ENCODE data around the gene GPR150. TPM values are rescaled to one million over a fixed set of nuclear protein-coding genes. Genes with fewer than 3 reads are reported as not detected.

Gene GPR150
- total RNA-seq, 1 donor from 2014 or later, result under 0.01 TPM

DNA sequence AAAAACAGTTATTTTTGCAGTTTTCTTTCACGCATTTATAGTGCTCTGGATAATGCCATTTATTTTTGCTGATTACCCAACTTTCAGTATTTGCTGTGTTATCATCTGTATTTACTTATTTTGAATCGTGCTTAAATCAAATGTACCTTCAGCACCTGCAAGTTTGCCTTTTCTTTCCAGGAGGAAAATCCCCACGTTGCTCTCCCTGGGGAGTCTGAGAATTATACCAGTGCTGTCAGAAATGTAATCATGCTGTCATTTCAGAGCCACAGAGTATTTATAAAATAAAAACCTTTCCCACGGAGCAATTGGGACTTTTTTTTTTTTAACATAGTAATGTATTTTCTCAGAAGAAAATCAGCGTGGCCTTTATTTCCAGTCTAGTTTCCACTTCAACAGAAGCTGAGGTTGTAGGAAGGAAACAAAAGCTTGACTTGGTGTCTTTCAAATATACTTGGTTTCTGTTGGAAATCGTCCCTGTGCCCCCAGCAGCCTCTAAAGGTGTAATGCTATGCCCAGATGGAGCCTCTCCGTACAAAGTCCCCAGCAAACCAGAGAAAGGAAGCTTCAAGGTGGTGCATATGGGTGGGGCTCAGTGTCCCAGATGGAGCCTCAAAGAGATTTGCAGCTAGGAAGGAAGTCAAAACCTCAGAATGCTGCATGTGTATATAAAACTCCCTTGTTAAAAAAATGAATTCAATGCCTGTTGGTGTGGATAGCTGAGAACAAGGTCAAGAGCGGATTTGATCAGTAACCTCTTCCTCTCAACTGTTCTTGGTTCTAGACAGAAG lies 2.1 kb downstream of the GPR150 start:
- Histone ChIP-seq H3K36me3 (ENCODE audit: control insufficient read depth in 3 of 3, insufficient read depth in 3 of 3, low read length in 3 of 3) (no peaks in the 10 kb centered on the region), H3K4me1 (ENCODE audit: control insufficient read depth in 3 of 3, insufficient read depth in 3 of 3, low read length in 3 of 3) (peaks cover 9 to 14% (median 12%) of the 10 kb centered on the region in 3 donors), H3K27ac (ENCODE audit: low read depth, low read length) (no peak overlapping the region), H3K27me3 (ENCODE audit: control insufficient read depth in 3 of 3, insufficient read depth in 3 of 3, low read length in 3 of 3) (peaks cover 0 to 7% (median 2%) of the 10 kb centered on the region in 3 donors), H3K9me3 (ENCODE audit: control insufficient read depth in 3 of 3, low read length in 3 of 3) (no peaks in the 10 kb centered on the region), H3K4me3 (ENCODE audit: low read length in 3 of 3) (no peak overlapping the region), H3K9ac (ENCODE audit: low read depth in 1 of 3, low read length in 3 of 3) (no peak overlapping the region)

GRCh38 chr5:95623706-95624105 lies 3.8 kb downstream of the GPR150 start:
- Histone ChIP-seq H3K27me3 (ENCODE audit: control insufficient read depth in 3 of 3, insufficient read depth in 3 of 3, low read length in 3 of 3) (peaks cover 0 to 7% (median 2%) of the 10 kb centered on the region in 3 donors), H3K4me1 (ENCODE audit: control insufficient read depth in 3 of 3, insufficient read depth in 3 of 3, low read length in 3 of 3) (peaks cover 9 to 14% (median 12%) of the 10 kb centered on the region in 3 donors), H3K27ac (ENCODE audit: low read depth, low read length) (no peak overlapping the region), H3K4me3 (ENCODE audit: low read length in 3 of 3) (no peak overlapping the region), H3K36me3 (ENCODE audit: control insufficient read depth in 3 of 3, insufficient read depth in 3 of 3, low read length in 3 of 3) (no peaks in the 10 kb centered on the region), H3K9ac (ENCODE audit: low read depth in 1 of 3, low read length in 3 of 3) (no peak overlapping the region), H3K9me3 (ENCODE audit: control insufficient read depth in 3 of 3, low read length in 3 of 3) (no peaks in the 10 kb centered on the region)

DNA sequence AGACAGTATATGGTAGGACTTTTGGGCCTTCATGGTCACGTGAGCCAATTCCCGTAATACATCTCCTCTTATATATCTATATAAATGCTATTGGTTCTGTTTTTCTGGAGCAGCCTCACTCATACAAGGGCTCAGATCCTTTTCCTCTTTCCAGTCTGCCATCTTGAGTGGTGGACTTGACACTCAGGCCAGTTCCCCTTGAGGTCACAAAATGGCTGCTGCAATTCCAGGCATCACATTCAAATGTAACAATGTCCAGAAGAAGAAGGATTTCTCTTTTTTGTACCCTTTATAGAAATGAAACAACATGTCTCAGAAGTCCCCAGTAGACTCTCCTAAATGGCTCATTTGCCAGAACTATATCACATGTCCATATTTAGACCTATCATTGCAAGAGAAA lies 4.5 kb downstream of the GPR150 start:
- Histone ChIP-seq H3K27me3 (ENCODE audit: control insufficient read depth in 3 of 3, insufficient read depth in 3 of 3, low read length in 3 of 3) (peaks cover 0 to 7% (median 2%) of the 10 kb centered on the region in 3 donors), H3K4me1 (ENCODE audit: control insufficient read depth in 3 of 3, insufficient read depth in 3 of 3, low read length in 3 of 3) (peaks cover 9 to 14% (median 12%) of the 10 kb centered on the region in 3 donors), H3K4me3 (ENCODE audit: low read length in 3 of 3) (no peak overlapping the region), H3K27ac (ENCODE audit: low read depth, low read length) (no peak overlapping the region), H3K9me3 (ENCODE audit: control insufficient read depth in 3 of 3, low read length in 3 of 3) (no peaks in the 10 kb centered on the region), H3K9ac (ENCODE audit: low read depth in 1 of 3, low read length in 3 of 3) (no peak overlapping the region), H3K36me3 (ENCODE audit: control insufficient read depth in 3 of 3, insufficient read depth in 3 of 3, low read length in 3 of 3) (no peaks in the 10 kb centered on the region)

- Histone ChIP-seq H3K27me3 (ENCODE audit: control insufficient read depth in 3 of 3, insufficient read depth in 3 of 3, low read length in 3 of 3) (no peaks in the 10 kb centered on the region), H3K4me1 (ENCODE audit: control insufficient read depth in 3 of 3, insufficient read depth in 3 of 3, low read length in 3 of 3) (no peaks in the 10 kb centered on the region), H3K9ac (ENCODE audit: low read depth in 1 of 3, low read length in 3 of 3) (no peak overlapping the region), H3K9me3 (ENCODE audit: control insufficient read depth in 3 of 3, low read length in 3 of 3) (no peaks in the 10 kb centered on the region), H3K27ac (ENCODE audit: low read depth, low read length) (no peak overlapping the region), H3K36me3 (ENCODE audit: control insufficient read depth in 3 of 3, insufficient read depth in 3 of 3, low read length in 3 of 3) (no peaks in the 10 kb centered on the region), H3K4me3 (ENCODE audit: low read length in 3 of 3) (no peak overlapping the region)
Observed at GRCh38 chr5:95626701-95627100, 6.8 kb downstream of the GPR150 start.

- Histone ChIP-seq H3K27ac (ENCODE audit: low read depth, low read length) (no peak overlapping the region), H3K4me1 (ENCODE audit: control insufficient read depth in 3 of 3, insufficient read depth in 3 of 3, low read length in 3 of 3) (no peaks in the 10 kb centered on the region), H3K36me3 (ENCODE audit: control insufficient read depth in 3 of 3, insufficient read depth in 3 of 3, low read length in 3 of 3) (no peaks in the 10 kb centered on the region), H3K9me3 (ENCODE audit: control insufficient read depth in 3 of 3, low read length in 3 of 3) (no peaks in the 10 kb centered on the region), H3K9ac (ENCODE audit: low read depth in 1 of 3, low read length in 3 of 3) (no peak overlapping the region), H3K27me3 (ENCODE audit: control insufficient read depth in 3 of 3, insufficient read depth in 3 of 3, low read length in 3 of 3) (no peaks in the 10 kb centered on the region), H3K4me3 (ENCODE audit: low read length in 3 of 3) (no peak overlapping the region)
Observed at GRCh38 chr5:95627971-95628810, 8.3 kb downstream of the GPR150 start.

DNA sequence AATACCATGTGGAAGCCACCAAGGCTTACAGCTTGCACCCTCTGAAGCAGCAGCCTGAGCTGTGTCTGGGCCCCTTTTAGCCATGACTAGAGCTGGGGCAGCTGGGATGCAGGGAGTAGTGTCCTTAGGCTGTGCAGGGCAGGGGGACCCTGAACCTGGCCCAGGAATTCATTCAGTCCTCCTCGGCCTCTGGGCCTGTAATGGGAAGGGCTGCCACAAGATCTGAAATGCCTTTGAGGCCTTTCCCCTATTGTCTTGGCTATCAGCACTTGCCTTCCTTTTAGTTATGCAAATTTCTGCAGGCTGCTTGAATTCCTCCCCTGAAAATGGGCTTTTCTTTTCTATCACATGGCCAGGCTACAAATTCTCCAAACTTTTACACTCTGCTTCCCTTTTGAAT lies 9.0 kb downstream of the GPR150 start:
- Histone ChIP-seq H3K36me3 (ENCODE audit: control insufficient read depth in 3 of 3, insufficient read depth in 3 of 3, low read length in 3 of 3) (no peaks in the 10 kb centered on the region), H3K4me3 (ENCODE audit: low read length in 3 of 3) (no peak overlapping the region), H3K9ac (ENCODE audit: low read depth in 1 of 3, low read length in 3 of 3) (no peak overlapping the region), H3K27ac (ENCODE audit: low read depth, low read length) (no peak overlapping the region), H3K27me3 (ENCODE audit: control insufficient read depth in 3 of 3, insufficient read depth in 3 of 3, low read length in 3 of 3) (no peaks in the 10 kb centered on the region), H3K4me1 (ENCODE audit: control insufficient read depth in 3 of 3, insufficient read depth in 3 of 3, low read length in 3 of 3) (no peaks in the 10 kb centered on the region), H3K9me3 (ENCODE audit: control insufficient read depth in 3 of 3, low read length in 3 of 3) (no peaks in the 10 kb centered on the region)

GRCh38 chr5:95630394-95630917 lies 10.6 kb downstream of the GPR150 start:
- Histone ChIP-seq H3K27ac (ENCODE audit: low read depth, low read length) (no peak overlapping the region), H3K27me3 (ENCODE audit: control insufficient read depth in 3 of 3, insufficient read depth in 3 of 3, low read length in 3 of 3) (no peaks in the 10 kb centered on the region), H3K4me1 (ENCODE audit: control insufficient read depth in 3 of 3, insufficient read depth in 3 of 3, low read length in 3 of 3) (no peaks in the 10 kb centered on the region)

DNA sequence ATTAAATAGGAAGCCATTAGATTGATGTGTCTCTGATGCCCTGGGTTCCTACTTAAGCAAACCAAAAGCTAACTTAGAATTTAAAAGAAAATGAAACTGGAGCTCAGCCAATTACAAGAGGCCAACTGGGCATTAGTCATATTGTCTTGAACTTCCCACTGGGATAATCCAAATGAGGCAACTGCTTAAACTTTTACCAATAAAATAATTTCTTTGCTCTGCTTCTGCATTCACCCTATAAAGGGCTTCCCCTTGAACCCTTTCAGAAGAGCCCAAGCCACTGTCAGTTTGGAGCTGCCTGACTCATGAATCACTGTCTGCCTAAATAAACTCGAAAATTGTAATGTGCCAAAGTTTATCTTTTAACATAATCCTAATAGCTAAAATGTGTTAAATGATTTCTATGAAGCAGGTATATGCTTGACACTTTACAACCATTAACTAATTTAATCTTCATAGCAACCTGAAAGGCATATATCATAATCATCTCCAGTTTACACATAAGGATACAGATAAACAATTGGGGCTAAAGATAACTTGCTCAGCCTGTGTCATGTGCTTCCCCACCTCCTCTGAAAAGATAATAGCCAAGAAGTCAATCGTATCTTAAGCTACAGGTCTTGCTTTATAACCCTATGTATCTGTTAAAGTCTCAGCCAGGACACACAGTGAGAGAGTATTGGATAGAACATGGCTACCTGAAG lies 11.5 kb downstream of the GPR150 start:
- Histone ChIP-seq H3K9me3 (ENCODE audit: control insufficient read depth in 3 of 3, low read length in 3 of 3) (no peaks in the 10 kb centered on the region), H3K4me3 (ENCODE audit: low read length in 3 of 3) (no peak overlapping the region), H3K4me1 (ENCODE audit: control insufficient read depth in 3 of 3, insufficient read depth in 3 of 3, low read length in 3 of 3) (no peaks in the 10 kb centered on the region), H3K27ac (ENCODE audit: low read depth, low read length) (no peak overlapping the region), H3K27me3 (ENCODE audit: control insufficient read depth in 3 of 3, insufficient read depth in 3 of 3, low read length in 3 of 3) (no peaks in the 10 kb centered on the region), H3K9ac (ENCODE audit: low read depth in 1 of 3, low read length in 3 of 3) (no peak overlapping the region), H3K36me3 (ENCODE audit: control insufficient read depth in 3 of 3, insufficient read depth in 3 of 3, low read length in 3 of 3) (no peaks in the 10 kb centered on the region)

More at GRCh38 chr5:95630394-95630917, 10.6 kb downstream of the GPR150 start:
- Histone ChIP-seq H3K9ac (ENCODE audit: low read depth in 1 of 3, low read length in 3 of 3) (no peak overlapping the region), H3K9me3 (ENCODE audit: control insufficient read depth in 3 of 3, low read length in 3 of 3) (no peaks in the 10 kb centered on the region), H3K36me3 (ENCODE audit: control insufficient read depth in 3 of 3, insufficient read depth in 3 of 3, low read length in 3 of 3) (no peaks in the 10 kb centered on the region), H3K4me3 (ENCODE audit: low read length in 3 of 3) (no peak overlapping the region)

GRCh38 chr5:95631991-95632675 lies 12.2 kb downstream of the GPR150 start:
- no peaks in the 10 kb centered on the region for H3K9me3 ChIP-seq (ENCODE audit: control insufficient read depth in 3 of 3, low read length in 3 of 3)
- H3K9ac ChIP-seq (ENCODE audit: low read depth in 1 of 3, low read length in 3 of 3), result no peak overlapping the region
- no peaks in the 10 kb centered on the region for H3K27me3 ChIP-seq (ENCODE audit: control insufficient read depth in 3 of 3, insufficient read depth in 3 of 3, low read length in 3 of 3)
- no peaks in the 10 kb centered on the region for H3K36me3 ChIP-seq (ENCODE audit: control insufficient read depth in 3 of 3, insufficient read depth in 3 of 3, low read length in 3 of 3)
- H3K4me1 ChIP-seq (ENCODE audit: control insufficient read depth in 3 of 3, insufficient read depth in 3 of 3, low read length in 3 of 3), result no peaks in the 10 kb centered on the region
- no peak overlapping the region for H3K27ac ChIP-seq (ENCODE audit: low read depth, low read length)
- no peak overlapping the region for H3K4me3 ChIP-seq (ENCODE audit: low read length in 3 of 3)

Data from skeletal muscle tissue (tissue), 4 donors.